ENCODE data around the gene ZNF784.

ZNF784 gene, protein sequence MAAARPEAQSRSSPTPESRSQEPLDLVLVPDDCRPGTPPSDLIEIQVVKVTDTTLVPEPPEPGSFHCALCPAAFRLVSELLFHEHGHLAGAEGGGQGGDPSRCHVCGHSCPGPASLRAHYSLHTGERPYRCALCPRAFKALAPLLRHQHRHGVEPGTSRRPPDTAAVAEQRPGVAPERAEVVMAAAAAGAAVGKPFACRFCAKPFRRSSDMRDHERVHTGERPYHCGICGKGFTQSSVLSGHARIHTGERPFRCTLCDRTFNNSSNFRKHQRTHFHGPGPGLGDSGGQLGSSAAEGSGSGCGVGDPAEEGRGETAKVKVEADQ

DNA sequence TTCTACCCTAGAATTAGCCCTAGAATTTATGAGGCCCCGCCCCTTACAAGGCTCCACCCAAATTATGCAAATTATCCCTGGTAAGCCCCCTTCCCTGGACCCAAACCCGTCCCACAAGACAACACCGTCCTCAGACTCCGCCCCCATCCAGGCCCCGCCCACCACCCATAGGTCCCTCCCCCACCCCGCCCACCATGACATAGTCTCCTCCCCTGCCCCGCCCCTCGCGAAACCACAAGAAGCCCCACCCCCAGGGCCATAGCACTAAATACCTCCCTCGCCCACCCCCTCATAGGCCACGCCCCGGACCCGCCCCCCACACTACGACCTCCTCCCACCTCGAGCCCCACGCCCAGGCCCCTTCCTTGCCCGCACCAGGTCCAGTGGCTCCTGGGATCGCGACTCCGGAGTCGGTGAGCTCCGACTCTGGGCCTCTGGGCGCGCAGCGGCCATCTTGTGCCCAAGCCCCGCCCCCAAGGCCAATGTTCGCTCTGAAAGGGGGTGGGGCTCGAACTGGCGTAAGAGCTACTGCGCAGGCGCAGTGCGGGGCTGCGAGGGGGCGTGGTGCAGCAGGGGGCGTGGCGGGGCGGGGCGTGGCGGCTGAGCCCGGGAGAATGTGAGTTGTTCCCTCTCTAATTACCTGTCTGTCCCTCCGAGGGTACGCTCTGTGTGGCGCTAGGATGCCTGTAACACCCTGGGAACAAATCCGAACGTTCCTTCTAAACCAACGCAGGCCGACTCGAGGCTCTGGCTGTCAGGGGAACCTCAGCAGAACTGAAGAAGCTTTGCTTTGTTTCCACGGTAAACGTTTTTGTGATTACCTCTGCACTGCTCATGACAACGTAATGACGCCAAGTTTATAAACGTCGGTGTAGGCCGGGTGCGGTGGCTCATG, at the start of gene ZNF784:
Gene ZNF784 (minus strand): TSS at position 458 of the 895 bp plus-strand sequence. CDS start 5 bp downstream, at position 453.
- peak; percentile 85 to 97 (median 94) for DNase-seq

DNA sequence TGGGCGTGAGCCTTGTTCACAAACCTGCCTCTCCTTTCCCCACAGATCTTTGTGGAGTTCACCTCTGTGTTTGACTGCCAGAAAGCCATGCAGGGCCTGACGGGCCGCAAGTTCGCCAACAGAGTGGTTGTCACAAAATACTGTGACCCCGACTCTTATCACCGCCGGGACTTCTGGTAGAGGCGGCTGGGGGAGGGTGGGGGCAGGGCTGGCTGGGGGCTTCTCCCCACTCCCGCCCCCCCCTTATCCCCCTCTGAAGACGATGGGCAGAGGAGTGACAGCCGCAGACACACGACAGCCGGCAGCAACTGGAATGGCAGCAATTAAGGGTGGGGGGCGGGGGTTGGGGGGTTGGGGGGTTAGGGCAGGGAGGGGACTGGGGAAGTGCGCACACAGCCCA, 49.5 kb upstream of the ZNF784 start:
- no peak for DNase-seq

DNA sequence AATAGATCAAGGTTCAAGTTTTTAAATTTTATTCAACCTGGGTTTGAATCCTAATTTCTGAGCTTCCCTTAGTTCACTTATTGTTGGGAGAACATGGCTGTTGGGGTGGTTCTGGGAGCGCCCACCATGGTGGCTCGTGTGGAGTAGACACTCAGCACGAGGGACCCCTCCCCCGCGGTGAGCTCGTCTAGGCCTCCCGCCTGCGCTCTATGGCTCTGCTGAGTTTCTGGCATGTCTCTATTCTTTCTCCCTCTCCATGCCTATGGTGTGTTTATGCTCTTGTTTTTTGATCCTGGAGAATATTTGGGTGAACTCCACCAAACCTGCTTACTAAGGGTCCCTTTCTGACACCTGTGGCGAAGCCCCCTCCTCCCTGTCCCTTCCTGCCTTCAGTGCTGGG, 49.1 kb upstream of the ZNF784 start:
- no peak for DNase-seq

DNA sequence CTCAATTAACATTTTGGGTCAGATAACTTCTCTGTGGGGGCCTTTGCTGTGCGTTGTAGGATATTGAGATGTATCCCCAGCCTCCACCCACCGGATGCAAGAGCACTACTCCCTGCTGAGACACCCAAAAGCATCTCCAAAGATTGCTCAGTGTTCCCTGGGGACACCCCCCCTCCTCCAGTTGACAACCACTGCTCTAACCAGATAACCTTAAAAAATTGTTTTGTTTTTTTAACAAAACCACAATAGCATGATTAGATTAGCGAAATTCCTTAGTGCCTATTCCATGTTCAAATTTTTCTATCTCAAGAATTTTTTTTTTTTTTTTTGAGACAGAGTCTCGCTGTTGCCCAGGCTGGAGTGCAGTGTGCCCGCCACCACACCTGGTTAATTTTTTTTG, 48.1 kb upstream of the ZNF784 start:
- DNase-seq = no peak

DNA sequence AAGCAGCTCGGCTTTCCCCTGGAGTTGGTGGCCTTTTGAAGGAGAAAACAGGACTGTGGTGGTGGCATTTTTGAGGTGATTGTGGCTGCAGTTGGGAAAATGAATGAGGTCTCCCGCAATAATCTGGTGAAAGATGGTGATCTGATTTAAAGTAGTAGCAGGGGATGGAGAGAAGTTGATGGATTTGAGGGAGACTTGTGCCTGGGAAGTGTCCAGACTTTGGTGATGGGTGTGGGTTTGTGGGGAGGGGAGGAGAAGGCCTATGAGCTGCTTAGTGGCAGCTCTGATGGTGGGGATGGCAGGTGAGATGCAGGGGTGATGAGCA, 46.6 kb upstream of the ZNF784 start:
- DNase-seq = no peak

- DNase-seq = no peak
Observed at GRCh38 chr19:55670280-55671053, 46.1 kb upstream of the ZNF784 start.

- no peak for DNase-seq
Observed at GRCh38 chr19:55669418-55670279, 45.3 kb upstream of the ZNF784 start.

GRCh38 chr19:55668603-55669348, 44.4 kb upstream of the ZNF784 start:
- DNase-seq = no peak

- DNase-seq = no peak
Observed at GRCh38 chr19:55667958-55668357, 43.6 kb upstream of the ZNF784 start.

GRCh38 chr19:55667511-55667910, 43.1 kb upstream of the ZNF784 start:
- no peak for DNase-seq

DNA sequence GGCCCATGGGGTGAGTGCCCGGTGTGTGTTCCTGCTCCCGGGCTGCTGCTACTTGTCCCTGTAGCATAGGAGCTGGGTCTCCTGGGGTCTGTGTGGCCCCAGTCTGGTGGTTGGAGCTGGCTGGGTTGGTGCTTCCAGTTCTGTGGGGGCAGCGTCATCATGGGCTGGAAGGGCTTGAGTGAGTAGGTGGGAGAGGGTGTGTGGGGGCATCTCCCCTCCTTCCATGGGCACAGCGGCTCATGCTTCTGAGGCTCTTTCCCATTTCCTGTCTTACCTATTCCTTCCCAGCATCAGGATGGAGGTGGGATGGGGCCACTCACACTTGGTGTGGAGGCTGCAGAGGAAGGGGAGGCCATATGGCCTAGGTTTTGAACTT, 42.6 kb upstream of the ZNF784 start:
- no peak for DNase-seq

- no peak for DNase-seq
Observed at GRCh38 chr19:55666343-55667005, 42.1 kb upstream of the ZNF784 start.

GRCh38 chr19:55663846-55664536, 39.6 kb upstream of the ZNF784 start:
- no peak for DNase-seq

DNA sequence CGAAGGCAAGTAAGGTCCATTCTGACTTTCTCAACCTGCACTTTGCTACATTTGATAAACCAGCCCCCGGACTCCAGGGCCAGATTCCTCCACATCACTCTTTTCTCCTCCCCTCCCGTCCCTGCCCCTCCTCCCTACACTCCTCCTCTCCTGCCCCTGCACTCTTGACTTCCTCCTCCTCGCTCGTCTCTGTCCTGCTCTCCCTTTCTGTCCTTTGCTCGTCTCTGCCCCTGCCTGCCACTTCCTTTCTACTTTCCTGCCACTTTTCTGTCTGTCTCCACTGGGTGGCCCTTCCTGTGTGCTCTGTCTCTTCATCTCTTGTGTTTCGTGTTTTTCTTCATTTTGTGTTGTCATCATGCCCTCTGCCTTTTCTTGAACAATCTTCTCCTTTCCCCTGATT, 37.5 kb upstream of the ZNF784 start:
- no peak for DNase-seq

DNA sequence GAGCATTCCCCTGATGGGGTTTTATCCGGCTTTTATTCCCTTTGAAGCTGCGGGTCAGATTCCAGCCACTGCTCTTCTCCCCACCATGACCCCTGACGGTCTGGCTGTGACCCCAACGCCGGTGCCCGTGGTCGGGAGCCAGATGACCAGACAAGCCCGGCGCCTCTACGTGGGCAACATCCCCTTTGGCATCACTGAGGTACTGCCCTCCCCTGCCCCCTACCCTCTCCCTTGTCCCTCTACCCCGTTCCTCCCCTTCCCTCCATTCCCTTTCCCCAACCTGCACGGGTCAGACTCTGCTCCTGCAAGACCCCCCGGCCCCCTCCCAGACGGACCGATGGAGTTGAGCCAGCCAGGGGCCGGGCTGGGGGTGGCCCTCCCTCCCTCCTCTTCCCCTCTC, 36.6 kb upstream of the ZNF784 start:
- DNase-seq = no peak

- DNase-seq = no peak
Observed at GRCh38 chr19:55660404-55660803, 36.0 kb upstream of the ZNF784 start.

DNA sequence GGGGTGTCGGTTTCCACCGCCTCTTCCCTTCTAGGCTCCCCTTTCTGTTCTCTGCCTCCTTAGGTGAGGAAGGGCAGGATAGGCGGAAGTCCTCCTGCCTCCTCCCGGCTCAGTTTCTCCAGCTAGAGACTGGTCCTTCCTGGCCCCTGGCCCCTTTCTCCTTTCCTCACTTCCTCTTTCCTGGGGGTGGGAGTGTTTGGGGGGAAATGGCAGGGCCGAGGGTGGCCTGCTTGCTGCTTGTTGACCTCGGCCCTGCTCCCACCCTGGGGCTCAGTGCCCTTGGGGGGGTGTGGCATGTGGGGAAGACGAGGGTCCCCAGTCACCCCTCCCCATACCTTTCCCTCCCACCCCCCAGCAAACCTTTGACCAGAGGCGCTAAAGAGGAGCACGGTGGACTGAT, 35.5 kb upstream of the ZNF784 start:
- no peak for DNase-seq

GRCh38 chr19:55658846-55659459, 34.6 kb upstream of the ZNF784 start:
- no peak for DNase-seq

- no peak for DNase-seq
Observed at GRCh38 chr19:55656988-55657747, 32.8 kb upstream of the ZNF784 start.

Data from stimulated activated naive CD4-positive, alpha-beta T cell (primary cell).